ENCODE measurements around the gene PIK3CA.

PIK3CA gene

GRCh38 chr3:179164857-179165256 lies 16.7 kb downstream of the PIK3CA start:
- TF ChIP-seq LEF1 (IDR thresholded peaks at IDR 0.05; ENCODE audit: borderline replicate concordance) = no peak
- TF ChIP-seq ELF4 (IDR thresholded peaks at IDR 0.05) = no peak
- TF ChIP-seq NFRKB (IDR thresholded peaks at IDR 0.05) = no peak
- TF ChIP-seq CTBP1 (IDR thresholded peaks at IDR 0.05; ENCODE audit: borderline replicate concordance) = no peak
- TF ChIP-seq SUZ12 (IDR thresholded peaks at IDR 0.05) = no peak
- no peak for TF ChIP-seq TARDBP (IDR thresholded peaks at IDR 0.05)
- TF ChIP-seq SP1 (IDR thresholded peaks at IDR 0.05) = no peak
- no peak for TF ChIP-seq L3MBTL2 (conservative IDR thresholded peaks at IDR 0.05)
- no peak for TF ChIP-seq PKNOX1 (IDR thresholded peaks at IDR 0.05)
- no peak for TF ChIP-seq FOXA1 (IDR thresholded peaks at IDR 0.05)
- no peak for TF ChIP-seq ZNF384 (IDR thresholded peaks at IDR 0.05)
- no peak for TF ChIP-seq BHLHE40 (IDR thresholded peaks at IDR 0.05; ENCODE audit: borderline replicate concordance)
- TF ChIP-seq HDGF (IDR thresholded peaks at IDR 0.05; ENCODE audit: borderline replicate concordance) = no peak
- TF ChIP-seq FOXM1 (IDR thresholded peaks at IDR 0.05; ENCODE audit: borderline replicate concordance) = no peak
- TF ChIP-seq FOXK2 (IDR thresholded peaks at IDR 0.05) = no peak
- no peak for TF ChIP-seq ARNT (IDR thresholded peaks at IDR 0.05)
- ChIA-PET CTCF (no interaction called here), POLR2A (no interaction called here)
- DNase-seq (ENCODE audit: extremely low spot score) = no peak

- ChIA-PET CTCF (no interaction called here), POLR2A (no interaction called here)
- TF ChIP-seq TARDBP (IDR thresholded peaks at IDR 0.05) (no peak), SP1 (IDR thresholded peaks at IDR 0.05) (no peak), ELF4 (IDR thresholded peaks at IDR 0.05) (no peak), ARNT (IDR thresholded peaks at IDR 0.05) (no peak), SUZ12 (IDR thresholded peaks at IDR 0.05) (no peak), FOXM1 (IDR thresholded peaks at IDR 0.05; ENCODE audit: borderline replicate concordance) (no peak)
- no peak for DNase-seq (ENCODE audit: extremely low spot score)
Measured at GRCh38 chr3:179166561-179167201, 18.5 kb downstream of the PIK3CA start.

- ChIA-PET CTCF (no interaction called here), POLR2A (no interaction called here)
- TF ChIP-seq ARNT (IDR thresholded peaks at IDR 0.05) = no peak
- TF ChIP-seq FOXA1 (IDR thresholded peaks at IDR 0.05) = no peak
- no peak for TF ChIP-seq L3MBTL2 (conservative IDR thresholded peaks at IDR 0.05)
- no peak for TF ChIP-seq PKNOX1 (IDR thresholded peaks at IDR 0.05)
- DNase-seq (ENCODE audit: extremely low spot score) = no peak
Measured at GRCh38 chr3:179168918-179169317, 20.8 kb downstream of the PIK3CA start.

- TF ChIP-seq ZNF384 (IDR thresholded peaks at IDR 0.05) = no peak
- no peak for TF ChIP-seq FOXA1 (IDR thresholded peaks at IDR 0.05)
- TF ChIP-seq TARDBP (IDR thresholded peaks at IDR 0.05) = no peak
- no peak for TF ChIP-seq LEF1 (IDR thresholded peaks at IDR 0.05; ENCODE audit: borderline replicate concordance)
- TF ChIP-seq L3MBTL2 (conservative IDR thresholded peaks at IDR 0.05) = no peak
- no peak for TF ChIP-seq CTBP1 (IDR thresholded peaks at IDR 0.05; ENCODE audit: borderline replicate concordance)
- TF ChIP-seq SUZ12 (IDR thresholded peaks at IDR 0.05) = no peak
- CTCF ChIA-PET = no interaction called here
- POLR2A ChIA-PET = no interaction called here
- DNase-seq (ENCODE audit: extremely low spot score) = no peak
Measured at GRCh38 chr3:179172546-179172945, 24.4 kb downstream of the PIK3CA start.

GRCh38 chr3:179174316-179174715 lies 26.2 kb downstream of the PIK3CA start:
- DNase-seq (ENCODE audit: extremely low spot score) = no peak
- CTCF ChIA-PET = no interaction called here
- TF ChIP-seq SUZ12 (IDR thresholded peaks at IDR 0.05) (no peak), FOXK2 (IDR thresholded peaks at IDR 0.05) (no peak), FOXA1 (IDR thresholded peaks at IDR 0.05) (no peak), SP1 (IDR thresholded peaks at IDR 0.05) (no peak), ELF4 (IDR thresholded peaks at IDR 0.05) (no peak), FOXM1 (IDR thresholded peaks at IDR 0.05; ENCODE audit: borderline replicate concordance) (no peak), LEF1 (IDR thresholded peaks at IDR 0.05; ENCODE audit: borderline replicate concordance) (no peak), PKNOX1 (IDR thresholded peaks at IDR 0.05) (no peak), ARNT (IDR thresholded peaks at IDR 0.05) (no peak), BHLHE40 (IDR thresholded peaks at IDR 0.05; ENCODE audit: borderline replicate concordance) (no peak), HDGF (IDR thresholded peaks at IDR 0.05; ENCODE audit: borderline replicate concordance) (no peak)
- POLR2A ChIA-PET = no interaction called here

- CTCF ChIA-PET = no interaction called here
- TF ChIP-seq FOXA1 (IDR thresholded peaks at IDR 0.05) (no peak), HDGF (IDR thresholded peaks at IDR 0.05; ENCODE audit: borderline replicate concordance) (no peak), PKNOX1 (IDR thresholded peaks at IDR 0.05) (no peak)
- POLR2A ChIA-PET = no interaction called here
- no peak for DNase-seq (ENCODE audit: extremely low spot score)
Measured at GRCh38 chr3:179174898-179175297, 26.7 kb downstream of the PIK3CA start.

- CTCF ChIA-PET = no interaction called here
- no peak for TF ChIP-seq LEF1 (IDR thresholded peaks at IDR 0.05; ENCODE audit: borderline replicate concordance)
- no peak for TF ChIP-seq FOXM1 (IDR thresholded peaks at IDR 0.05; ENCODE audit: borderline replicate concordance)
- POLR2A ChIA-PET = no interaction called here
- no peak for DNase-seq (ENCODE audit: extremely low spot score)
Measured at GRCh38 chr3:179175358-179175757, 27.2 kb downstream of the PIK3CA start.

All from HEK293T (cell line).